ENCODE results near the gene APOLD1. TPM values are rescaled to one million over a fixed set of nuclear protein-coding genes. Genes with fewer than 3 reads are reported as not detected.
"Not testable (repeated sequence)": the region's sequence is repeated elsewhere in the genome, so short reads cannot be mapped to it uniquely, and the experiment has no call there.

APOLD1 gene
- total RNA-seq, 2 experiments from 2014 or later, result 2.6 to 2.7 TPM

DNA sequence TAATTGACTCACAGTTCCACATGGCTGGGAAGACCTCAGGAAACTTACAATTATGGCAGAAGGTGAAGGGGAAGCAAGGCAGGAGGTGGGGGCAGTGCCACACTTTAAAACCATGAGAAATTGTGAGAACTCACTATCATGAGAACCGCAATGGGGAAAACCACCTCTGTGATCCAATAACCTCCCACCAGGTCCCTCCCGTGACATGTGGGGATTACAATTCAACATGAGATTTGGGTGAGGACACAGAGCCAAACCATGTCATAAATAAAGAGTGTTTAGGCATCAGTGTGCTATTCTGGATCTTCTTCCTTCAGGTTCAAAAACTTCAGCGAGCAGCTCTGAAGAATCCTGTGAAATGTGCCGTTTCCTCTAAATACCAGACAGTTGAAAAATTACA is 37.4 kb downstream of the APOLD1 start:
- POLR2A ChIA-PET, result interaction anchor here (0.7 kb wide), 1 partner anchor 32 kb away, joined by 3 read pairs; no protein-coding TSS in a partner anchor
- CTCF ChIA-PET, result no interaction called here

DNA sequence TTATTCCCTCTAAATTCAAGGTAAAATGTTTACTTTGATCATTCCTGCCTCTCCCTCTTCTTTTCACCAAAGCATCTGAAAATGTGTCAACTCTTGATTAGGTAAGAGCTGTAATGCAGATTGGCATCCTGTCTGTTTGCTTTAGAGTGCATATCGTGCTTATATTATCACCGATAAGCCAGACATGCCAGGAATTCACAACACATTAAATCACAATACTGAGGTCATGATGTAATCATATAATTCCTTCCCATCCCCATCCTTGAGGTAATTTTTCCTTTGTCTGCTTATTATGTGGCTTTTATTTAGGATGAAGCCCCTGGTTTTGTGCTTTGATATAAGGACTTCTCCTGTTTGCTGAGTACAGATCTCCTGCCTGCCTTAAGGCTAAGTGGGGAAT is 37.8 kb downstream of the APOLD1 start:
- CTCF ChIA-PET, result no interaction called here
- POLR2A ChIA-PET, result interaction anchor here (0.7 kb wide), 1 partner anchor 32 kb away, joined by 3 read pairs; no protein-coding TSS in a partner anchor

DNA sequence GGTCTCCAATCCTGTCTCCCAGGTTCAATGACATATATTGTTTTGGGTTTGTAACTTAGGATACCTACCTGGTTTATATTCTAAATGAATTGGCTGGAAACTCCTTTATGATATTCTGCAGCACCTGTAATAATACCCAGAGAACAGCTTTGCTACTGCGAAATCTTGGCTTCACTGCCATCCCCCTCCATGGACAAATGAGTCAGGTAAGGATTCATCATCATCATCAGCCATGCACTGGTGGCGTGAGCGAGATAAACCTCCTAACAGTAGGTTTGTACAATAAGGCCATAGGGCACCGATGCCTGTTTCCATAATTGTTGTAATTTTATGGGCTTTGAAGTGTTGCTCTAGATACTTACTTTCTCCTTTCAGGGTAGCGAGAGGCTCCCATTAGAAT is 38.4 kb downstream of the APOLD1 start:
- POLR2A ChIA-PET, result no interaction called here

DNA sequence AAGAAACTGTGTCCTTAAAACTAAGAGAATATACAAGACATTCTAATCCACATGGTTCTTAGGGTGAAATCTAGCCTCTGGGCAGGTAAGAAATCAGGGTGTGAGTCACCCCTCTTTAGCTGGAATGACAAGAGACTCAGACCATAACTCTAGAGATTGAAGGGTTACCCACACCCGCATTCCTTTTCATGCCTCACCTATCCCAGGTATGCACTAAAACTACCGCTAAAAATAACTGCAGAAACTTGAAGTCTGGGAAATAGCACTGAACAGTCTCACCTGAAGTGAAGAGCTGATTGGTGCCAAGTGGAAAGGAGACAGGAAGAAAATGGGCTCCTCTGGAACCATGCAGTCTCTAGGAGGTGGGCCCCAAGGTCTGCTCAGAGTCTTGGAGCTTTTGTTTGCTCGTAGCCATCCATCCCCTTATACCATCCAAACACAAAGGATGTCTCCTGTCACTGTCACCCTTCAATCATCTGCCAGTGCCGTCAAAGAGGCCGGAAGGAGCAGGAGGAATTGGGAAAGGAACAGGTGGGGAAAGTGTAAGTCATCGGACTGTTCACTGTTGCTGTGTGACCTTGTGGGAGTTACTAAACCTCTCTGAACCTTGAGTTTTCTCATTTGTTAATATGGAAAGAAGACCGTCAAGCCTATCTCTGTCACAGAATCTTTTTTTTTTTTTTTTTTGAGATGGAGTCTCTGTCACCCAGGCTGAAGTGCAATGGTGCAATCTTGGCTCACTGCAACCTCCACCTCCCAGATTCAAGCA is 50.1 kb downstream of the APOLD1 start:
- ChIA-PET CTCF (no interaction called here), POLR2A (no interaction called here)

More for the DNA sequence above, 38.4 kb downstream of the APOLD1 start:
- CTCF ChIA-PET, result no interaction called here

DNA sequence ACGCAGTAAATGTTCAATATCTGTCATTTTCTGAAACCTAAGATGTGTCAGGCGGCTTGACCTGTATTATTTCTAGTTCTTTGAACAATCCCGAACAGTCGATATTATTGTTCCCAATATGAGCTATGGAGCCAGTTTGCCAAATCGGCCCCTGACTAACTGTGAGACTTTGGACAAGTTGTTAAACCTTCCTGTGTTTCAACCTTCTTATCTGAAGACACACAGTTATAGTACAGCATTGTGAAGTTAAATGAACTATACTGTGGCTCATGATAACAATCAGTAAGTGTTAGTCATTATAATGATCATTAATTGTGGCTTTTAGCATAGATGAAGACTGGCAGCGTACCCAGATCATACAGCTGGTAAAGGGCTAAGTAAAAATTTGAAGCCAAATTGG is 51.1 kb downstream of the APOLD1 start:
- POLR2A ChIA-PET, result no interaction called here
- CTCF ChIA-PET, result interaction anchor here (0.6 to 2.2 kb wide), 7 partner anchors 17 to 151 kb away, joined by 3 to 4 read pairs (median 3); no protein-coding TSS in a partner anchor

DNA sequence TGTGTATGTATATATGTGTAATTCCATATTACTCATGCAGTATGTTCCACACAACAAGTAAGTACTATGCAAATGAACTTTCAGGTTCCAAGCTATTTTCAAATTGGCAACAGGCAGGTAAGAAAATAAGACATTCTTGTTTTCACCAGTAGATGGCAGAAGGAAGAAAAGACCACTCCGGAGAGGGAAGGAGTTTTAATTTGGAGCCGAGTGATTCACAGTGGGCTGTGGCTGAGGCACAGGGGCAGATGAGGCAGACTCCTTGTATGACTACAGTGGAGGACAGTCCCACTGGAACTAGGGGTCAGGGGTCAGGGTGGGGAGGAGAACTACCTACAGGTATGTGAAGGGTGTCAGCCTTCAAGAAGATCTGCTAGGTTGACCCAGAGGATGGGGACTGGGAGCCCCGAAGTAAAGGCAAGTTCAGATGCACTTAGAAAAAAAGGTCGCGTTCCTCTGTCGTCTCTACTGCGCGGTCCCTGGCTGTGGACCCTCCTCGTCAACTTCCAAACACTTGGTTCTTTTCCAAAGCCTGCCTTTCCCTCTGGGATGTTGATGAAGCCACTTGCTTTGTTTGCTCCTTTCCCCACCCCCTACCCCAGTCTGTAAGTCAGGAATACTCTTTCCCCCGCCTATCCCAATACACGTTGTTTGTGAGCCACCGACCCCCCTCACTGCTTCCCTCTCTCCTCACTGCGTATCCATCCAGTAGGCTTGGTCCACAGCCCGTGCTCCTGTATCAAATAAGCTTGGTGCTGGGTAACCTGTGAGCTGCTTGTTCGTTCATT is 51.8 kb downstream of the APOLD1 start:
- ChIA-PET POLR2A (no interaction called here), CTCF (interaction anchor here (0.6 to 2.2 kb wide), 10 partner anchors 16 to 445 kb away, joined by 3 to 4 read pairs (median 3); no protein-coding TSS in a partner anchor)

DNA sequence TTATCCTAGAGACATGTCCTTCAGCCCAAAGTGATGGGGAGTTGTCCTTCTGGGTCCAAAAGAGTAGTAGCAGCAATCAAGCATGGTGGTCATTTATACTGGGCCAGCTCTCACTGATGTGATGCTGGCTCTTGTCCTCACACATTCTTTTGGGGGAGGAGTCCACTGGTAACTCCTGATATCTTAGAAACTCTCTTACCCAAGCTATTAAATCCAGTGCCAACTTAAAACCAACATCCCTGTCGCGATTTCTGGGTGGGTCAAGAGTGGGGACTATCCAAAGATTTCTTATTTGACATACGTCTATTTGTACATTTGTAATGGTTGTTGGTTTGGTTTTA is 52.3 kb downstream of the APOLD1 start:
- POLR2A ChIA-PET, result interaction anchor here (0.6 kb wide), 2 partner anchors 8 to 118 kb away, joined by 4 read pairs; no protein-coding TSS in a partner anchor
- CTCF ChIA-PET, result interaction anchor here (0.7 to 2.2 kb wide), 5 partner anchors 16 to 444 kb away, joined by 3 to 4 read pairs (median 3); no protein-coding TSS in a partner anchor

DNA sequence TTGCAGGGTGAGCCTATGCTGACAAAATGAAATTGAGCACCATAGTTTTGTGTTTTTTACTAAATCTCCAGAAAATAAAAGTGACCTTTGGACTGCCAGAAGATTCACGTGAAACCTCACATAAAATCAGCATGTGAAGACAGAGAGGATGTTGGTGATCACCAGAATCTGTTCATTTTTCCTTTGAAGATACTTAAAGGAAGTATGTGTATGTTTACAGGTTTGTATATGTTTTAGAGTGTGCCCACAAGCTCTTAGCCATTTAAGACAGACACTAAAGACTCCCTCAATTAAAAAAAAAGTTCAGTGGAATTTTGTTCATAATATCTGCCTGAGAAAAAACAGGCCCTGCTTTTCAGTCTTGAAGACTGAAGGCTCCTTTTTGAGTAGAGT is 53.5 kb downstream of the APOLD1 start:
- POLR2A ChIA-PET, result no interaction called here
- CTCF ChIA-PET, result interaction anchor here (1.6 to 2.2 kb wide), 2 partner anchors 18 to 20 kb away, joined by 4 read pairs; no protein-coding TSS in a partner anchor

DNA sequence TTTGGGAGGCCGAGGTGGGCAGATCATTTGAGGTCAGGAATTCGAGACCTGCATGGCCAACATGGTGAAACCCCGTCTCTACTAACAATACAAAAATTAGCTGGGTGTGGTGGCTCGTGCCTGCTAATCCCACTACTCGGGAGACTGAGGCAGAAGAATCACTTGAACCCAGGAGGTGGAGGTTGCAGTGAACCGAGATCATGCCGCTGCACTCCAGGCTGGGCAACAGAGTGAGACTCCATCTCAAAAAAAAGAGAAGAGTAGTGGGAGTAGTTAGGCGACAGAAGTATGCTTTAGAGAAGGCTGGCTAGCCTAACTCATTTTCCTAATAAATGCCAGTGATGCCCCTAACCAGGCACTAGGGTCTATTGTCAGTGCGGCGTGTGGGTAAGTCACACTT is 54.0 kb downstream of the APOLD1 start:
- POLR2A ChIA-PET, CTCF ChIA-PET: not testable (repeated sequence)

DNA sequence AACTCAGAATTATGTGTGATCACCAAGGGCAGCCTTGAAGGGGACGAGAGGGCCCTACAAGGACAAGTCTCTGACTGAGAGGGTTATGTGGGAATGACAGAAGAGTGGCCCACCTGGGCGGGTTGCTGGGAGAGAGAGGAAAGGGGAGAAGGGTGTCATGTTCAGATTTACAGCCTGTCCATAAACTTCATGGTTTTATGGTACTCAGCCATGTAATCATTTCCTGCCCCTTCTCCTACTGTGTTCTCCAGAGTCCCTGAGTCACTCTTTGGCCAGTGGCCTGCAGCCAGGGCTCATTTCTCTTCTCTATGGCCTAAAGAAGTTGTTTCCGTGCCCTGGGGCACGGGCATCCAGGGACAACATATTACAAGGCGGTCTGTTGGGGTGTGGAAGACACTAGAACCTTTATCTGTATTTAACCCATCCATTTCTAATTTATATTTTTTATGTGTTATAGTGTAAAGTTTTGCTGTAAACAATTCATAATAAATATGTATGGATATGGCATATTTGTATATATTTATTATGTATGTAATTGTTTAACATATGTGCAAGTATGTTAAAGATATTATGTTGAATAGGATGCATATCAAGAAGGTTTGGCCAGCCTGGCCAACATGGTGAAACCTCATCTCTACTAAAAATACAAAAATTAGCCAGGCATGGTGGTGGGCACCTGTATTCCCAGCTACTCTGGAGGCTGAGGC is 54.6 kb downstream of the APOLD1 start:
- ChIA-PET CTCF (no interaction called here), POLR2A (no interaction called here)

DNA sequence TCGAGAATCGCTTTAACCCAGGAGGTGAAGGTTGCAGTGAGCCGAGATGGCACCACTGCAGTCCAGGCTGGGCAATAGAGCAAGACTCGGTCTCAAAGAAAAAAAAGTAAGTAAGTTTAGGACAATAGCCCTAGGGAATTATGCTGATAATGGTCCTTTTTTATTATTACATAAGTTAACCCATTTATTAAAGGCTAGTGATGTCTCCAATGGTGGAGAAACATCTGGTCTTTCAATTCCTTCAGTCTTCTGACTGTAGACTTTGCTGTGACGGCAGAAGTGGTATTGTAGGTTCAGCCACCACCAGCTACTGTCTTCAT is 55.1 kb downstream of the APOLD1 start:
- ChIA-PET CTCF (no interaction called here), POLR2A (no interaction called here)

Other genes with a start within 250 kb of the APOLD1 start
- 10 to 100 TPM; 37.1 to 39.4 TPM for gene DUSP16, start 222.8 kb upstream of the APOLD1 start, total RNA-seq
- gene CREBL2, start 173.8 kb upstream of the APOLD1 start, total RNA-seq, result 10 to 100 TPM; 20.2 to 20.5 TPM
- gene GPR19, start 89.5 kb upstream of the APOLD1 start, total RNA-seq, result 10 to 100 TPM in 1 of 2 experiments, 1 to 10 TPM in 1; 10.0 to 10.6 TPM
- gene CDKN1B, start 68.3 kb upstream of the APOLD1 start, total RNA-seq, result 10 to 100 TPM; 33.5 to 33.8 TPM
- gene DDX47, start 27.7 kb downstream of the APOLD1 start, total RNA-seq, result 100 to 1,000 TPM; 101 to 103 TPM
- gene GPRC5A, start 105.9 kb downstream of the APOLD1 start, total RNA-seq, result not detected
- gene GPRC5D, start 166.5 kb downstream of the APOLD1 start, total RNA-seq, result not detected
- gene HEBP1, start 214.6 kb downstream of the APOLD1 start, total RNA-seq, result 10 to 100 TPM; 14.8 to 17.8 TPM

All from activated CD8-positive, alpha-beta memory T cell treated with anti-CD3 and anti-CD28 coated beads for 36 hours (primary cell).